Sigmoid colon (tissue), 4 donors: ENCODE data around the gene CASZ1.
A peak's percentile ranks its signal among the peaks of the same experiment; 100 is the strongest.

ENCODE experiments used
- CTCF ChIP-seq, 4 experiments: fragments of 450-650 bp in 3 of 4; fragments of 200-600 bp in 1 of 4; IDR thresholded peaks; one replicate each; pipeline ENCODE4 v1.5.1; 2016 to 2019; ENCODE audit warnings: antibody characterized with exemption in 4 of 4, mild to moderate bottlenecking in 3 of 4, moderate library complexity in 2 of 4
- POLR2AphosphoS5 ChIP-seq, 4 donors: sonication (generic); formaldehyde crosslinking; IDR thresholded peaks; one replicate each; pipeline ENCODE4 v1.6.1; 2017; ENCODE audit warnings: antibody characterized with exemption in 4 of 4

GRCh38 chr1:10652626-10653025 is 143.8 kb downstream of the CASZ1 start:
- TF ChIP-seq CTCF (IDR thresholded peaks at IDR 0.05), result no peak
- peak in 1 of 4 donors; percentile 28 for TF ChIP-seq POLR2AphosphoS5 (IDR thresholded peaks at IDR 0.05)
